Occipital lobe (tissue), 2 donors: ENCODE results near the gene KIAA1614. TPM values are rescaled to one million over a fixed set of nuclear protein-coding genes. Genes with fewer than 3 reads are reported as not detected.
A peak's percentile ranks its signal among the peaks of the same experiment; 100 is the strongest.
"Not testable (repeated sequence)": the region's sequence is repeated elsewhere in the genome, so short reads cannot be mapped to it uniquely, and the experiment has no call there.

Source experiments
- DNase-seq: peaks from one replicate; lab custom pipeline; 2025; lab: John Stamatoyannopoulos, UW
- total RNA-seq: library from RNA; depleted of rRNA; stranded (reverse); fragments of >200 nt; gene quantifications from one replicate; pipeline ENCODE4 v1.2.3, GENCODE V29; 2014

Gene KIAA1614
- total RNA-seq, 1 donor from 2014 or later = 5.6 TPM

DNA sequence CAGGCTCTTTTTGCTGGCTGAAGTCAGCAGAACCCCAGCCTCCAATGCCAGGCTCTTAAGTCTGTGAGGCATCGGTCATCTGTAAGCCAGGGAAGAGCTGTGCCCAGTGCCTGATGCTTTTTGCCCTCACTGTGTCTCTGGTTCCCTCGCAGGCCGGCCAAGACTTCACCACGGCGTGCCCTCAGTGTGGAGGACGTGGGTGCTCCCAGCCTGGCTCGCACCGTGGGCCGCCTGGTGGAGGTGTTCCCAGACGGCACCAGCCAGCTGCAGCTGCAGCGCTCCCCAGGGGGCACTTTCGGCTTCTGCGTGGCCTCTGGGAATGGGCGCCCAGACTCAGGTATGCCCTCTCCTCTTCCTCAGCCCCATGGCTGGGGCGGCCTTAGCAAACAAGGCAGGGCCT, 32.5 kb downstream of the KIAA1614 start:
- DNase-seq = no peak

DNA sequence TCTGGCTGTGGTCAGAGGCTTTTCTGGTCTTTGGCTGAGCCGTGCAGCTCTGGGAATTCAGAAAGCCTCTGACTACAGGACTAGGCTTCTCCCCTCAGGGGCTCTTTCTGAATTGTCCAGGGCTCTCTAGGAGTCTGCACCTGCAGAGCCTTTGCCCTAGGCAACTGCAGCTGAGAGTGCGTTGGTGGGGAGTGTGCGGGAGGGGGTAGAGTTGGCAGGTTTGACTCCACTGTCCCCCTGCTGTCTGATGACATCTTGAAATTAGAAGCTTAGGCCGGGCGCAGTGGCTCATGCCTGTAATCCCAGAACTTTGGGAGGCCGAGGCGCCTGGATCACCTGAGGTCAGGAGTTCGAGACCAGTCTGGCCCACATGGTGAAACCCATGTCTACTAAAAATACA, 32.9 kb downstream of the KIAA1614 start:
- no peak for DNase-seq

DNA sequence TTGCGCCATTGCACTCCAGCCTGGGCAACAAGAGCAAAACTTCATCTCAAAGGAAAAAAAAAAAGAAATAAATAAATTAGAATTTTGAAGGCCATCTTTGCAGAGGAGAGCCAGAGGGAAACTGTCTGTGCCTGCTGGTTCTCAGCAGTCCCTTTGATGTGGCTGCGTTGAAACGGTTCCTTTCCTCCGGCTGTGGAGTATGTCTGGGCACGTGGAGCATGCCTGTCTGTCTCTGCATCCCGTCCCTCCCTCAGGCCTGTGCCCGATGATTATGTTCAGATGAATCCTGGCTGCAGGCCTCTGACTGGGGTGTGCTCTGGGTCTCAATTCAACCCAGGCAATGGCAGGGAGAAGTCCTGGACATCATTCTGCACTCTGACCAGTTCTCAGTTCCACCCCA, 33.4 kb downstream of the KIAA1614 start:
- no peak for DNase-seq

DNA sequence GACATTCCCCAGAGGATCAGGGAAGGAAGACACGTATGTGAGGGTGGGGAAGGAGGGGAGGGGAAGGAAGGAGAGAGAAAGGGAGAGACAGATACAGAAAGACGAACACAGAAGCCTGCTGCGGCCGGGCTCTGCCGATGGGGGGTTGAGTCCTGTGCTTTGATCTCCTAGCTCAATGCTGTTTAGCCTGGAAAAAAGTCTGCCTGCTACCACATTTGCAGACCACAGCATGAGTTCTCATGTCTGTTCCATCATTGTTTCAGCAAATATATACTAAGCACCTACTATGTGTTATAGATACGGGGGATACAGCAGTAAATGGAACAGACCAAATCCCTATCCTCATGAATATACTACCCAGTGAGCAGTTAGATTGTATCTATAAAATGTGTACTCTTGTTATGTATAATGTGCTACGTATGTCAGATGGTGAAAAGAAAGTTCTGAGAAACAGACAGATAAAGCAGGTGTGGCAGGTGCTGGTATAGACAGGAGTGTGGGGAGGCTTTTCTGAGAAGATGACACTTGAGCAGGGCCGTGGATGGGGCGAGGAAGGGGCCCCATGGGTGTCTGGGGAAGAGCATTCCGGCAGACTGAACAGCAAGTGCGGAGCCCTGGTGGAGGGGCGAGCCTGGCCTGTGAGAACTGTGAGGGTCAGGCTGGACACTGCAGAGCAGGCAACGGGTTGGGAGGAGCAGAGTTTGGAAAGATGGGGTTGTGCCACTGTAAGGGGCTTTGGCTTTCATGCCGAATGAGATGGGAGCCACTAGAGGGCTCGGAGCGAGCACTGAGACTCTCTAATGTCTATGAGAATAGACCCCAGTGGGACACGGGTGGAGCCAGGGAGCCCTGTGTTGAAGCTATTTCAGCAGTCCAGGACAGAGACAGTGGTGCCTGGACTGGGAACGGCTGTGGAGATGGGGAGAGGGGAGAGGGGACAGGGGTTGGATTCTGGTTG, 34.1 kb downstream of the KIAA1614 start:
- no peak for DNase-seq

DNA sequence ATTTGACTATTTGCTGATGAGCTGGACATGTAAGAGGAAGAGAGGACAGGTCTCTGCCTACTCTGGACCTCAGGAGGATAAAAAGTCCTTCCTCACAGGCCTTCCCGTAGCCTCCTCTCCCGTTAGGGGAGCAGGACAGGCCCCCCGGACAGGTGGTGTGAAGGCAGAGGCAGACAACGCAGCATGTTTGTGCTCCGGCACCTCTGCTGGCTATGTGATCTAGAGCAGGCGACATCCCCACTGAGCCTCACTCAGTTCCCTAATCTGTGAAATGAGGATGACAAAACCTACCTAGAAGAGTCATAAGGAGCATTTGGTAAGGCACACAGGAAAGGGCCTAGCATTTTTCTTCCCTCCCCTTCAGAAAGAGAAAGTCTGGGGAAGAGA, 34.8 kb downstream of the KIAA1614 start:
- DNase-seq = no peak

DNA sequence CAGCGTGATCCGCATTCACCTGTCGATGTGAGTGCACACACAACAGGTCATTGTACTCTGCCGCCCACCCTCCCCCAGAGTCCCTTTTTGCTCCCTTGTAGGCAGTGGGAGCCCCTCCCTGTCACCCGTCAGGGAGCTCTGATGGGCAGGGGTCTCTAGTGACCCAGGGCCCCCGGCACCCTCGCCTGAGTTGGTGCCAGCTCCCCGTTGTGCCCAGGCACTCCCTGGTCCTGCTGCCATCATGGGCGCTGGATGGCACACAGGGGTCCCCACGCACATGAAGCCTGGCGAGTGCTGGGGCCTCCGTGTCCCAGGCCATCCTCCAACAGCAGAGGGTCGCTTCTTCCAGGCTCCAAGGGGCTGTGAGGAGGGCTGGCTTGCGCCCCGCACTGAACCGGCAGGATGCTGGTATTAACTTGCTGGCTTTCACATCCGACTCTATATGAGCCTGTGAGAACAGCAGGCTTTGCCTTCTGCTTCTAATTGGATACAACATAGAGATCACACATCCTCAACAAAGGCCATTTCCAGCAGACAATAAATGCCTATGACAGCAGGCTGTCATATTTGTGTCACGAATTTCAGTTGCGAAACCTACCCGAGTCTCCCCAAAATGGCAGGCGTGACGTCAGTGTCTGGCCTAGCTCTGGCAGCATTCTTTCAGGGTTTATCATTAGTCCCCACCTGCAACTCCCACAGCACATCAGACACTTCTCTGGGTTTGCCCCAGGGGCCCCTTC, 35.4 kb downstream of the KIAA1614 start:
- DNase-seq = no peak

DNA sequence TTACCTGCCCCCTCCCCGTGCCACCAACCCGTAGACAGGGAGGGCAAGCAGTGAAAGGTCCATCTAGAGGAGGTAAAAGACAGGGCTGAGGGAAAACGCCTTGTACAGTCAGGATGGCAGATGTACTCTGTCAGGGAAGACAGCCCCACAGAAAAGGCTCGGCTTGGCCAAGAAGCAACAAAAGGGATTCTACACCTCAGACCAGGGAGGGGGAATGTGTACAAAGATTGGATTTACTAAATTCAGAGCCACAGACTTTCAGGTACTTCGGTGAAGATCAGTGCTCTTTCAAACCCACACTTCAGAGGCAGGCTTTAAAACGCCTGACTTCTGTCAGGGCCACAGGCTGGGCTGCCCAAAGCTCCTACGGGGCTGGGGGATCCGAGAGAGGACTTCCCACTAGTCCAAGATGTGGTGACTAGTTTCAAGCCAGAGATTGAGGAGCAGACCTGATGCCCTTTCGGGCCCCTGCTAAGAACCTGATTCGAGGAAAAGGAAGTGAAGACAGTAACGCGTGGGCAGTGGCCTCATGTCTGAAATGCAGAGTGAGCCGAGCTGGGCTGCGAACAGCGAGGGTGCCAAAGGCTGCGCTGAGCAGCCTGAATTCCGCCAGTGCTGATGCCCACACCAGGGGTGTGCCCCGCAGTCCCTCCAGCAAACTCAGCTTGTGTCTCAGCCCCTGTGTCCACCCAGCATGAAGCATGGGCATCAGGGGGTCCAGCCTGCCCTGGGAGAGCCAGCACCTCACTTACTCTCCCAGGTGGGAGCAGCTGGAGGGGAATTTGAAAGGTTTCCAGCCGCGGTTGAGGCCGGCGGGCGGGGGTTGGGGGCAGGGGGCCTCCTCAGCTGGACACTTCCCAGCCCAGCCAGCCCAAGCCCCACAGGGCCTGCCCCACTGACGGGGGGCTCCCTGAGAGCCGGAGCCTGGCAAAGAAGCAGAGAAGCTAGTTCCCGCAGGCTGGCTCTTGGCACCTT, 36.2 kb downstream of the KIAA1614 start:
- DNase-seq = no peak

DNA sequence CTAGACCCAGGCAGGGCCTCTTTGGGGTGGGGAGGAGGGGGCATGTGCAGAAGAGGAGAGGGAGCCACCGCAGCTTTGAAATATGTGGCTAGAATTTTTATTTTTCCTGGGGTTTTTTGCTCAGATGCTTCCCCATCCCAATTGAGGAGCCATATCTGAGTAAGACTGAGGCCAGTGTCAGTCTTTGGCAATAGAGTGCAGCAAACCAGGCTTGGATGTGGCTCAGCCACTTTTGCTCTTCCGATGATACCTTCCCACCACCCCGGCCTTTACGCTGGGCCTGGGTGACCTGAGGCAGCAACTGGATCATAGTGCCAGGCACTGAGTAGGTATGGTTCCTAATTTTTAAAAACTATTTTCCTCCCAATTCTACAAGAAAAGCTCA, 36.9 kb downstream of the KIAA1614 start:
- no peak for DNase-seq

DNA sequence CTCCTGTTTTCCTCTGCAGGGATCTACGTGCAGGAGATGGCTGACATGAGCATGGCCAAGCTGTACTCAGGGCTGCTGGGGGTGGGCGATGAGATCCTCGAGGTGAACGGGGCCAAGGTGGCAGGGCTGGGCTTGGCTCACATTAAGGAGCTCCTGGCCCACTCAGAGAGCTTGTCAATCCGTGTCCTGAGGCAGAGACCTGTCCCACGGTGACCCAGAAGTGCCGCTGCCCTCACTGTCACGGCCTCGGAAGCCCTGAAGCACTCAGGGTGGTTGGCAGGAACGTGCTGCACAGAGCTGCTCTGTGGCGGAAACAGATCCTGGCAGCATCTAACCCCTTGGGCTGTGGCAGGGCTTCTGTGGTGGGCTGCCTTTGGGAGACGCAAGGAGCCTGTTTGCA, 37.6 kb downstream of the KIAA1614 start:
- DNase-seq = no peak

DNA sequence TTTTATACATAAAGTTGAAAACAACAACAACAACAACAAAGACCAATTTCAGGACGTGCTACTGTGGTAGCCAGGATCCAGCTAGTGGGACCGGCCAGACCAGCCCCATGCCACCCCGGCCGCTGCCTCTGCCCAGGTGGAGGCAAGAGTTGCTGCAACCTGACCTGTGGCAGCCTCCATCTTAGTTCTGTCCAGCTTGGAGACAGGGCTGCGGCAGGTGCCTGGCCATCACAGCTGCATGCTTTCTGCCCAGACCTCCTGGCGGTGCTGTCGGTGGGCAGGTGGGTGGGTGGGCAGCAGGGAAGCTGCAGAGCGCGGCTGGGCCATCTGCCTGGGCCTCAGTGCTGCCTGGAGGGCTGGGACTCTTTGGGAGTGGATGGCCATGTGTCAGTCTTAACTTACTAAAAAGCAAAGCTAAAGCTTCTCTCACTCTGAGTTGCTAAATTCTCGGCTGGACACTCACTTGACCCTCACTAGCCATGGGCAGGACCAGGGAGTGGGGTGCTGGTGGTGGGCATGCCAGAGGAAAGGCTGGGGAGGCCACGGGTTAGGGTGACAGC, 38.6 kb downstream of the KIAA1614 start:
- no peak for DNase-seq

DNA sequence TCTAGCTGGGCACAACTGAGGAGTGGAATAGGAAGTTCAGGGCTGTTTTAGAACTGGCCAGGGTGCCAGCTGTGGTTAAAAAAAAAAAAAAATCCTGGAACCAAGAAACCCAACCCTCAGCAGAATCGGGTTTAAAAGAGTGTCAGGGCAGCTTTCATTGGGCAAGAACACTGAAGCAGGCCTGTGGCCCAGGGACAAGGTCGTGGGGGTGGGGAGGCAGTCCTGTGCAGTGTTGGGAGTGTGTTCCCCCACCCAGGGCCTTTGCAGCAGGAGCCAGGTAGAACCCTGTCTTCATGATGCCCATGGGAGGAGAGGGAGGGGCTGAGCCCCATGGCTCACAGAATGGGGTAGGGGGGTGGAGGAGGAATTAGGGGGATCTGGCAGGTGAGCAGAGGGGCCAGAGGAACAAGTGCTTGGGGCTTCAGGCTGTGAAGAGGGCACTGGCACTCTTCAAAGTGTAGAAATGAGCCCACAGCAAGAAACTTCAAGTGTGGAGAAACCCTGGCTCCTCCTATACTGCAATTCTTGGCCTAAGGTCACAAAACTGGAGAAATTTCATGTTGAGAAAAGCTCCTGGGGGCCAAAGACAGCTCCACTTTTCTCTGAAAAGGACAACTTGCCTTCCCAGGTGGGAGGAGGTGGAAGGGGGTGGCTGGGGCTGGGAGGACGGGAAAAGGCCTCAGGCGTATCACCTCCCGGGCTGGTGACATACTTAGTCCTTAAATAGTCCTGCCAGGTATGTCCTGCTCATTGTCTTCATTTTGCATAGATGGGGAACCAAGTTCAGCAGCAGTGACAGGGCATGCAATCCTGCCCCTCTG, 39.3 kb downstream of the KIAA1614 start:
- no peak for DNase-seq

DNA sequence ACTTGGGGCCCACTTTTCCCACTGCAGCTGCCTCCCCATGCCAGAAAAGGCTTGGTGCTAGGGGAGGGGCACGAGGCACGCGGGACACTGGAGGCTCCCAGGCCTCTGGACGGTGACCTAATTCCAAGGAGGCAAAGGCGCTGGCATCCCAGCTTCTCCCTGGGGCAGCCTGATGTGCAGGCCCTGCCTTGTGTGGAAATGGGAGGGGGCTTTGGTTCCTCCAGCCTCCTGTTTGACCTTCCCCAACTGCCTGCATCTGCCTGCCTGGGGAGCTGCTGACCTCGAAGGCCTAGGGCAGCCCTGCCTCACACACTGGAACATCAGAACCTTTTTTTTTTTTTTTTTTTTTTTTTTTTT, 39.9 kb downstream of the KIAA1614 start:
- DNase-seq = no peak

DNA sequence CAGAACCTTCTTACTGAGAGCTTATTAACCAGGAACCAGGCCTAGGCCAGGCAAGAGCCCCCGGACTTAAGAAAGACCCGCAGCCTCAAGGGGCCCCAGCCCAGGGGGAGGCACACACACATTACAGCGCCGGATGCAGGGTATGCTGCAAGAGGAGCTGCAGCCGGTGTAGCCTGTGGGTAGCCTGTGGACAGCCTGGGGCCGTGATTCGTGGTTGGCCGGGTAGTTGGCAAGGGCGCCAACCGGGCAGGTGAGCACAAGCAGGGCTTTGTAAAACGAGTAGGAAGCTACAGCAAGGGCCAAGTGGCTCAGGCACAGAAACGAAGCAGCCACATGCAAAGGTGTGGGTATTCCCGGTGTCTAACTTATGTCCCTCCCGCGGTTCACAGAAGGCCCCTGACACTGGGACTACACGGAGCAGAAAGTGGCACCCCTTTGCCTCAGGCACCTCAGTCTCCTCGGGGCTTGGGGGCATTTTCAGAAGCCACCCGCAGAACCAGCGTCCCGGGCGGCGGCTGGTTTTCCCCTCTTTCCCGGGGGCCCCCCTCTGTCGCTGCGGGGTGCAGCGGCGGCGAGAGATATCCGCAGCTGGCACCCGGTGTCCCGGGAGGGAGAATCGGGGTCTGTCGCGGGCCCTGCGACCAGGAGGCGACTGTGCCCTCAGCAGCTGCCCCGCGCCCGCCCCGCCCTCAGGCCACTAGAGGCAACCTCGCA, 40.8 kb downstream of the KIAA1614 start:
- DNase-seq = no peak

DNA sequence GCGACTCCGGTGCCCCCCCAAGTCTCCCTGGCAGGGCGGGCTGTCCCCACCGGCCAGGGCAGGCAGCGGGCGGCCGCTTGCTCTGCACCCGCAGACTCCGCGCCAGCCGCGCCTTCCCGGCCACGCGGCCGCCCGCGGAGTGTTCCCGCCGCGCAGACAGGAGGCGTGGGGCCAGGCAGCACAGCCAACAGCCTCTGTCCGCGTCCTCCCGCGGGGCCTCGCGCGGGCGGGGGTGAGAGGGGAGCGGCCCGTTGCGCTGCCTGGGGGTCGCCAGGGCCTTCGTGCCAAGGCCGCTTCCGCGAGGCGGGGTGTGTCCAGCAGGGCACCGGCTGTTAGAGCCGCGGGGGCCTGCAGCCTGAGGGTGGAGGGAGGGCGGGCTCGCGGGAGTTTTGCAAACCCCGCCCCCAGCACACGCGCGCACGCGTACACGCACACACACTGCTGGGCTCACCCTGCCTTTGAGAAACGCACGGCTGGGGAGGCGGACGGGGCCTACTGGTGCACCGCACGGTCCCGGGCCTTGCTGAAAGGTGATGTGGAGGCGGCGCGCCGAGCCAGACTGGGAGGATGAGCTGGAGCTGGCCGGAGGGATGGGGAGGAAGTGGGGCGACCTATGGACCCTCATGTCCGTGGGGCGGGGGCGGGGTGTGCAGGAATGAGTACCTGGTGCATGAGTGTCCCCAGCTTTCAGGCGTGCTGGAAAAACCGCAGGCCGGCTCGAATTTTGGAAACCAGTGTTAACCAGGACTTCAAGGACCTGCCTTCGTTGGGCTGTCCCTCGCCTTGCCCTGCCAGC, 41.5 kb downstream of the KIAA1614 start:
- DNase-seq = peak; percentile 76

DNA sequence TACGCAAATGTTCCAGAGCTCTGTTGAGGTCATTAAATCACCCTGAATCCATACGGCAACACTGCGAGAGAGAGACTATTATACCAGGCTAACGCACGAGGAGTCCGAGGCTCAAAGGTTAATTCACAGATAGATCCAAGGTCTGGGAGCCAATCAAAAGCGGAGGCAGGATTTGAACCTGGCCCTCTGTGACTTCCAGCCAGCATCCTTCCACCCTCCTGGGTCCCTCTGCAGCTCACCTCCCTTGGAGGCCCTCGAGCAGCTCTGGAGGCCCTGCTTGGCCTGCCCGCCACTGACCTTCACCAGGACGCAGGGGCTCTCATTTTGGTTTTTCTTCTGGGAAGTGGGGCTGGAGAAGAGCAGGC, 42.1 kb downstream of the KIAA1614 start:
- no peak for DNase-seq

DNA sequence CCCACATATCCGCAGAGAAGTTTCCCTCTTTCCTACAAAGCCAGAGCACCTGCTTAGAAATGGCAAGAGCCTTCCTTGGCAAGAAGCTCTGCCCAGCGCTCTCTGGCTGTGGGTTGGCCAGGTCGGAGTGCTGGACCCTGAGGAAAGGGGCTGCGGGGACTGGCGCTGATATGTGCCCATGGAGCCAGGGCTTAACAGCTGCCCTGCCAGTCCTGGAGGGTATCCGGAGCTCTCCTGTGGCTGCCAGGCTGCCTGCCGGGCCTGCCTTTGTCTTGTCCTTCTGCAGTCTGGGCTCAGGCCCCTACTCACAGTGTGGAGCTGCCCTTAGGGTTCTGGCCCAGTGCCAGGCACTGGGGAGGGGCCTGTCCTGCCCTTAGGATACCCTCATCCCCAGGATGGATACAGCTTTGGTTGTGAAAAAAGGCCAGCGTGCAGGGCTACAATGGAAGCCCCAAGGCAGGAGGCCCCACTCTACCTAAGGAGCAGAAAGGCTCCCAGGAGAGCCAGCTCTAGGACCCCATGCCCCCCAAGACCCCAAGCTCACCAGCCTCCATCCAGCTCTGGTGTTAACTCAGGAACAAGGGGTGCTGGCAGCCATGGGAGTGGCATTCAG, 43.4 kb downstream of the KIAA1614 start:
- no peak for DNase-seq

DNA sequence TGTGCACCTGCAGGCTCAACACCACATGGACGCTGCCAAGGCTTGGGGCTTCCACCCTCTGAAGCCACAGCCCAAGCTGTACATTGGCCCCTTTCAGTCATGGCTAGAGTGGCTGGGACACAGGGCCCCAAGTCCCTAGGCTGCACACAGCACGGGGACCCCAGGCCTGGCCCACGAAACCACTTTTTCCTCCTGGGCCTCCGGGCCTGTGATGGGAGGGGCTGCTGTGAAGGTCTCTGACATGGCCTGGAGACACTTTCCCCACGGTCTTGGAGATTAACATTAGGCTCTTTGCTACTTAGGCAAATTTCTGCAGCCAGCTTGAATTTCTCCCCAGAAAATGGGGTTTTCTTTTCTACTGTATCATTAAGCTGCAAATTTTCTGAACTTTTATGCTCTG, 46.9 kb downstream of the KIAA1614 start:
- DNase-seq = not testable (repeated sequence)

DNA sequence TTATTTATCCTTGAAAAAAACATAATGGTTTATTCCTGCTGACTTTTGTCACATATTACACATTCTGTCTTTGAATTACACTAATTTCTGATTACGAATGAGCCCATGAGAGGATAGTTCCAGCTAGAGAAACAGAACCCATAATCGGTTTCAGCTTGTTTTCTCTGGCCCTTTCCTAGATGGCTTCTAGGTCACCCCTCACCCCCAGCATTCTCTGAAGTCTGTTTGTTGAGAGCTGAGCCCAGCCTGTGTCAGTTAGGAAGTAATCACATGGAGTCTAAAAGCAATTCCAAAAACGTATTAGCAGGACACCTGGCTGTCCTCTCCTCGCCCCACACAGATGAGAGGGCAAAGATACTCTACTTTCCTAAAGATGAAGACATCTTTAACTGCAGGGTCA, 48.9 kb downstream of the KIAA1614 start:
- DNase-seq = no peak

DNA sequence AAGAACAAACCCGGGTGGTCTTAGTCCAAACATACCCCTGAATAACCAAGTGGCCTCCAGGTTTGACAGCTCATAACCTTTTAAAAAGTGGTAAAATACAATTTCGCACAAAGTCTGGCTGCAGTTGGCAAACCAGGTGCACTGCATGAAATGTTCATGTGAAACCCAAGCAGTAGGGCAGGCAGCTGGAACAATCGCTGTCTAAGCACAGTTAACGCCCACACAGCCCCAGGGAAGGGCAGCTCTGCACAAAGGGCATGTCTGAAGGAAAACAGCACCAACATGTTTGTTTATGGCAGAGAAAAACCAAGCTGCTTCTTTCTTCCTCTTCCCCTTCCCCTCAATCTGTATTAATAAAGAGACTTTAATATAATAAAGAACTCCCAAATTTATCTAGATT, 49.5 kb downstream of the KIAA1614 start:
- DNase-seq = no peak
